HG03095 (cell line): Measurements from ENCODE around the gene ITPKB.
"Not testable (repeated sequence)": the region's sequence is repeated elsewhere in the genome, so short reads cannot be mapped to it uniquely, and the experiment has no call there.

Source experiments
- ATAC-seq: cut with Tn5 transposase; IDR thresholded peaks from one replicate; pipeline ENCODE4 v1.9.1; 2021; ENCODE audit warnings: moderate library complexity; ENCODE audit not compliant: unreplicated experiment

ITPKB gene

DNA sequence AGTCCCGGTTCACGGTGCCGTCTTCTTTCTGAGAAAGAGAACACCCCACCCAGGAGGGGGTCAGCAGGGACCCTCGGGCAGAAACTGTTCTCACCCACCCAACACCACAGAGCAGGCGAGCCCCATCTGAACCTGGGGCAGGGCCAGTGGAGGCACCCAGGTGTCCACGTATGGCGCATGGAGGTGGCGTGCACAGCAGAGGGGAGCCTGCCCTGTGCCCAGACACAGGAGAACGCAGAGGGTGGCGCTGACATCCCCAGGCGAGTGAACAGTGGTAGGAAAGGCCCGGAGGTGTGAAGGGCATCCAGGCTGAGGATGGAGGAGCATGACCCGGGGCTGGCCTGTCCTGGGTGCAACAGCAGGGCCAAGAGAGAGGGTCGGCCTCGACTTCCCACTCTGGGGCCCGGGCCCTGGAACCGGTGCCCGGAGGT is 99.4 kb downstream of the ITPKB start:
- no peak for ATAC-seq

DNA sequence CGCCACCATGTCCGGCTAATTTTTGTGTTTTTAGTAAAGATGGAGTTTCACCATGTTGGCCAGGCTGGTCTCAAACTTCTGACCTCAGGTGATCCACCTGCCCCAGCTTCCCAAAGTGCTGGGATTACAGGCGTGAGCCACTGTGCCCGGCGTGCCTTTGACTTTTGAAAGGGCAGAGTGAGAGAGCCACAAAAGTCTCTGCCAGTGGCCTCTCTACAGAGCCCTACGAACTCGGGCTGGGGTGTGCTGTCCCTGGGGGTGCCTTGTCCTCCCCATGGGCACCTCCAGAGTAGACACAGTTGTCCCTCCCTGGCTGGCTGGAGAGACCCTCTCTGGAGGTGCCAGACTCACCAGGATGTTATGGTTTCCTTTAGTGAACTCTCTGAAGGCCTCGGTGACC is 99.9 kb downstream of the ITPKB start:
- ATAC-seq, result not testable (repeated sequence)

DNA sequence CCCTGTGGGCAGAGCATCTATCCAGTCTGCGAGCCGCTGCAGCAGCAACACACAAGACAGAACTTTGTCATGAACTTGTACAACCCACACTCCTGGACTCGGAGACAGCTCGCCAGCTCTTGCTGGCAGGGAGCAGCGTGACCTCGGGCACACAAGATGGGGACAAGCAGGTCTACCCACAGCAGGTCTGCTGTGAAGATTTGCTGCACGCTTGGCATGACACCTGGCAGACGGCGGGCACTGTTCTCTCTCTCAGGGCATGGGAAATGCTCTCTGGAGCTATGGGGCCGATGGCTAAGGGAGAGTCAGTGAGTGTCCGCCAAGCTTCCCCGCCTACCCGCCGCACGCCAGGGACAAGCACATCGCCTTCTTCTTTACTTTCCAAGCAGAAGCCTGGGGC is 100.5 kb downstream of the ITPKB start:
- ATAC-seq, result no peak

DNA sequence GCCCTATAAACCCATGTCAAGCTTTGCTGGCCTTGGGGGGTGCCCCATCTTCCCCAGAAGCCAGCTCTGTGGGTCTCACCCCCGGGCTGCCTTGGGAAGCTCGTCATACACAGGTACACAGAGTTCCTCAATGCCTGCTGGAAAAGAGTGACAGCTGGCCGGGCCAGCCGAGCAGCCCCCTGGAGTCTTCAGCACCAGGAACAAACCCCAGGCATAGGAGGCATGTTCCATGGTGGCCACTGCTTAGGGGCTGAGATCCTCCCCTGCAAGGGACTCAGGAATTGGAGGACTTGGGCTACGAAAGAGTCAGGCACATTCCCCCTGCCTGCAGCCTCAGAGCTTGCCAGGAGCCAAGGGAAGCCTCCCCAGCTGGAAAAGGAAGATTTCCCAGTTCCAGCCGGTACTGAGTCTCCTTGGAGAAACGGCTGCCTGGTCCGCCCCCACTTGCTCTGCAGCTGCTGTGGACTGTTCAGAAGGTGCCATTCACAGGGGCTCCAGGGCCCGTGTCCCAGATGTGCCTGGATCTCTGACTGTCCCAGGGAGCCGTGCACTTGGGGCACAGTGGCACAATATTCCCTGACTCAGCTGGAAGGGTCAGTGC is 101.0 kb downstream of the ITPKB start:
- no peak for ATAC-seq

DNA sequence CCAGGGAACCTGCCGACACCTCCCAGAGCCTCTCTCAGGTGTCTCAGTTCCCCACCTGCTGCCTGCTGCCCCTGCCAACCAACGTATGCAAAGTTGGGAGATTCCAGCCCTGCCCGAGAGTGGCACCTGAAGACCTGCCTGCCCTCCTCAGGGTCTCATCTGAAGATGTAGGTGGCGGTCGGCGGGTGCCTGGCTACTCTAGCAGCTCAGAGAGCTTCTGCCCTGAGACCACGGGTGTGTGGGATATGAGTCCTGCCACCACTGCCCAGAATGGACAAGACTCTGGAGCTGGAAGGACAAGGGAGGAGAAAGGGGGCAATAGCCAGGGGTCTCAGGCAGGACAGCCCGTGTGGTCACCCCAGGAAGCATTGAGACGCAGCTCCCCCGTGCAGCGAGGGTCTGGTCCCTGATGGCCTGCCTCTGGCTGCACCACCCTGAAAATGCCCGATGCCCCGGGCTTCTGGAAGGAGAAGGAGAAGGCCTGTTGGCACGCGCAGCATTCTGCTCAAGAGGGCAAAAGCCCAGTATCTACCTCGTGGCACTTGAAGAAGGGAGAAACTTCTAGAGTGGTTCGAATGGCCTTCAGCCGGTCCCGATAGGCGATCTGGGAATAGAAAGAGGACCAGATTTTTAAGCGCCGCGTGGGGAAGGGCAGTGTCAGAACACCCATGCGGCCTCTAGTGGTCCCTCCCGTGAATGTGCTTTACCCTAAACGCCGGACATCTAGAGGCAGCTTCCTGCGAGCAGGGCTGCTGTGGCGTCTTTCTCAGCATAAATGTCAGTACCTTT is 101.7 kb downstream of the ITPKB start:
- ATAC-seq, result no peak

DNA sequence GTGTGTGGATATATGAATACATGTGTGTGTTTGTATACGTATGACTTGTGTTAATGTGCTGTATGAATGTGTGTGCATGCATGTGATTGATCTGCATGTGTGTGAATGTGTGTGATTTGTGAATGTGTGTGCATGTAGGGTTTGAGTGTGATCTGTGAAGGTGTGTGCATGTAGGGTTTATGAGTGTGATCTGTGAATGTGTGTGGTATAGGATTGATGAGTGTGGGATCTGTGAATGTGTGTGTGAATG is 102.3 kb downstream of the ITPKB start:
- ATAC-seq, result no peak

DNA sequence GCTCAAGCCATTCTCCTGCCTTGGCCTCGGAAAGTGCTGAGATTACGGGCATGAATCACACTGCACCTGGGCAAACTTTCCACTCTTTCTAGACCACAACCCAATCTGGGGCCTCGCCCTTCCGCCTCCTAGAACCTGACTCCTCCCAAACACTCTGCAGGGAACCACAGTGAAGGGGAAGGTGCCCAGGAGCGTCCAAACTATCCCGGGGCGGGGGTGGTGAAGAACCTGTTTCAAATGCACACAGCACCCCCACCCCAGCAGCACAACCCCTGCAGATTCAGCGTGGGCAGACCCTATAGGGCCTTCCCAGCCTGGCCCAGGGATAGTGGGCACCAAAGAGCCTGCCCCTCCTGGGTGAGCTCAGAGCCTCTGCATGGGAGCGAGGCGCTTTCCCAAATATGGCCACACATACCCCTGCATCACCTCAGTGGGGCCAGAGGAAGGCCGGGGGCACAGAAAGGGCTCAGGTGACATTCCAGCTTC is 103.6 kb downstream of the ITPKB start:
- no peak for ATAC-seq

DNA sequence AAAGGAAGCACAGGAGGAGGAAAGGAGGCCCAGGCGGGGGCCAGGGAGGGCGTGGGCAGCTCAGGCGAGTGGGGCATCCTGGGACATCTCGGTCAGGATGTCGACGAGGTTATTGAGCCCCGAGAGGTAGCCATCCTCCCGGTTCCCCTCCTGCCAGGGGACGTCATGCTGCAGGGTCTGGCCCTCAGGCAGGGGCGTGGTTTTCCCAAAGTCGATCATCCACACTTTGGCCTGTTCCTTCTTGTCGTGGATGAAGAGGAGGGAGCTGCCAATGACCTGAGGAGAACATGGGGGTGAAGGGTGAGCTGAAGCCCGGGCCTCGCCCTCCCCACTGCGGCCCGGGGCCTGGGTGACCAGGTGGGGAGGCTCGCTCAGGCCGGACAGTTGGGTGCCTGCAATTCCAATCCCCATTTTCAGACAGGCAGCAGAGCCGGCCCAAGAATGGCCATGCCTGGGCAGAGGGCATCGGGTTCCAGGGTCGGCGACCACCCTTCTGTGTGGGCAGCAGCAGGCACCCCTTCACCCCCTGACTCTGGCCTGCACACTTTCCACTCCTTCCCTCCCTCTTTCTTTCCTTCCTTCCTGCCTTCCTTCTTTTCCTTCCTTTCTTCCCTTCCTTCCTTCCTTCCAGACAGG is 104.4 kb downstream of the ITPKB start:
- ATAC-seq, result no peak

DNA sequence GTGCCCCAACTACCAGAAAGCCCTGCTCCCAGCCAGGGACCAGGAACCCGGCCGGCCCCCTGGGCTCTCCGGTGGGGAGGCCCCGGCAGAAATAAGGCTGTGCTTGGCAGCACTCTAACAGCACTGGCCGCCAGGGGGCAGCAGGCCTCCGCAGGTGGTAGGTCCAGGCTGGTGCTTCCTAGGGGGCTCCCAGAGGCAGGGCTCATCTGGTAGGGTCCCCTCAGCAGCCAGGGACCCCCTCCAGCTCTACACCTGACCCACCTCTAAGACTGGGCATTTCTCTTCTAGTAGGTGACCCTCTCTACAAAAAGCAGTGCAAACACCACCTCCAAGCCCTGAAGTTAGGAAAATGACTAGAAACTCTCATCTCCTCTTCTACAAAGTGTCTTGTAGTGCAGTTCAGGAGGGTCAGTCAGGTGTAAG is 104.9 kb downstream of the ITPKB start:
- peak; percentile 75 for ATAC-seq

DNA sequence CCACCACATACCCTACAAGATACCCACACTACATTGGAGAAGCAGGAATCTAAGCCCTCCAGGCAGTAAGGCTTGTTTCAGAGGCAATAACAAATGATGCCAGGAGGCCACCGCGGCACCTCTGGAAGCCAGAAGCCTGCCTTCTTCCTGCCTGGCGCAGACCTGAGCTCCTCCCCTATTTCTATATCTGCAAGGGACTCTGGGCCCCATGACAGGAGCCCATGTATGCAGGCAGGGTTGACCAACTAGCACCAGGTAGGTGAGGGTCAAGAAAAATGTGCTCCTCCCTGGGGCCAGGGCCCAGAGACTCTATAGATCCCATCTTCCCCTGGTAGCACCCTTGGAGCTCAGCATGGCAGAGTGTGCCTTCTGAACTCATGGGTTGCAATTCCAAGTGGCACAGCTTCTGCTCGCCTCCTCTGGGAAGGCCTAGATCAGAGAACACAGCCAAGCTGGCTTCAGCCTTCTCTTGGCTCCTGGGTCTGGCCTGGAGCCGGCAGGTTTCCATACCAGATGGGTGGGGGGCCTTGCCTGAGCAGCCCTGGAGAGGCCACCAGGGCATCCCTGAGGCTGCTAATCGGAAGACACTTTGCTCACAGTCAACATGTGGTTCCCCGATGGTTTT is 105.4 kb downstream of the ITPKB start:
- ATAC-seq, result peak; percentile 16

DNA sequence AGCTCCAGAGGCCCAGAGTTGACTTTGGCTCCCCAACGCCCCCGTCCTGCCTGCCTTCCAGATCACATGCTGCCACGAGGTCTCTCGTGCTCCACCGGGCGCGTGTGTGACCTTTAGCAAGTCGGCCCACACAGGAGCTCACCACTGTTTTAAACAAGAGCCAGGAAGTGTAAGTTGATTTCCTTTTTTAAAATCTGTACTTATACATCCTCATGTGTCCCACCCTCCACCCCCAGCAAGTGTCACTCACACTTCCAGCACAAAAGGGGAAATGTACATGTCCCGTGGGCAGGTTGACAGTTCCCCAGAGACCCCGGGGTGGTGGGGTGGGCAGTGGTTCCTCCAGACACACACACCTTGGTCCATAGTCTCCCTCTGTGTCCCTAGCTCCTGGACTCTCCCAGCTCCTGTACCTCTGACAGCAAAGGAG is 106.1 kb downstream of the ITPKB start:
- no peak for ATAC-seq

DNA sequence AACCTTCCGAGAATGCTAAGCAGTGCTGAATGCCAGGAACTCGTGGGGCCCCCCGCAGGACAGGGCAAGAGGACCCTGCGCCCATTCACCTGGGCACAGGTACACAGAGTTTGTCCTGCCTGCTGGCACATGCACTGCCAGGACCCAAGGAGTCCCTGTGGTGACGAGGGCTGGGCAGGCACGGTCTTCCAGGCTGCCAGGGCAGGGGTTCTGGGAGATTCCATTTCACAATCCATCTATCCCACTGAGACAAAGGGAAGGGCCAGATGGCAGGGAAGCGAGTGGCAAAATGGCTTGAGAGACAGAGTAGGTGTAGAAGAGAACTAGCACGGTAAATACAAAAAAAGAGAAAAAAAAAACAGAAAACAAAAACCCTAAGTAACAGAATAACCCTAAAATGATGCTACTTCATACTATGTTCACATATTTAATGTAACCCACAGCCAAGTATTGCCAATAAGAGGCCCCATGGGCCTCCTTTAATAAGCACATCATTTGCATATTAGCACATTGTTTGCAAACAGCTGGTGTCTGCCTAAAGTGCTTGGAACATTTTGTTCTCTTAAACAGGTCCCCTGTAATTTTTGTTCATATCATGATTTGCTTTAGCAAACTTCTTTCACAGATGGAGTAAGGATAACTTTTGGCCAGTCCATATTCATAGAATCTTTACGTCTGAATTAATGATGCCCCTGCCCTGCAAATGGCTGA is 106.8 kb downstream of the ITPKB start:
- no peak for ATAC-seq

DNA sequence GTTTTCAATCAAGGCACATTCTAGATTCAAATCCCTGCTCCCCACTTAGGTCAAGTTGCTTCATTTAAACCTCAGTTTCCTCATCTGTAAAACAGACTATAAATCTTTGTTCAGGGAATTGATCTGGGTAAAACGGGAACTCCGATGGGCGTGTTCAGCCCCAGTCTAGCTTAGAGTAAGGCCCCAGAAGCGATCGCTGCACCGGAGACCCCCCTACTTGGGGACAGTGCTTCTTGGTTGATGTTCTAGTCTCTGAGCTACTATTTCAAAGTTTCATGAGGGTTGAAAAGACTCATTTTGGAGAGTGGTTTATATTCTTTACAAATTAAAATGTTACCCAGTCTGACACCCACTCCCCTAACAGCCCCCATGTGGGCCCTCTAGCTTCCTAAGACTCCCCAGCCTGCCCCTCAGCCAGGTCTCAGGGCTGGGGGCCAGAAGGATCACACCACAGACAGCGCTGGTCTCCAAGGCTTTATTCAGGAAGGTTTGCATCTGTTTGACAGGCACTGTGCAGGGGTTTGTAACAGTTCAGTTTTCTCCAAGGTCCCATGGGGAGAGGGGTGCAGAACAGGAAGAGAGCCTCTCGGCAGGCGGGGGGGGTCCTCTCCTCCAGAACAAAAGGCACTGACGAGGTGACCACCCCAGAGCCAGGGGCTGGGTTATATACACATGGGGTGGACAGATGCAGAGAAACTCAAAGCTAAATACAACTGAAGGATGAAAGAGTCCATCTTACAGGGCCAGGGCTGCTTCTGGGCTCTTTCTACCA is 107.7 kb downstream of the ITPKB start:
- no peak for ATAC-seq

DNA sequence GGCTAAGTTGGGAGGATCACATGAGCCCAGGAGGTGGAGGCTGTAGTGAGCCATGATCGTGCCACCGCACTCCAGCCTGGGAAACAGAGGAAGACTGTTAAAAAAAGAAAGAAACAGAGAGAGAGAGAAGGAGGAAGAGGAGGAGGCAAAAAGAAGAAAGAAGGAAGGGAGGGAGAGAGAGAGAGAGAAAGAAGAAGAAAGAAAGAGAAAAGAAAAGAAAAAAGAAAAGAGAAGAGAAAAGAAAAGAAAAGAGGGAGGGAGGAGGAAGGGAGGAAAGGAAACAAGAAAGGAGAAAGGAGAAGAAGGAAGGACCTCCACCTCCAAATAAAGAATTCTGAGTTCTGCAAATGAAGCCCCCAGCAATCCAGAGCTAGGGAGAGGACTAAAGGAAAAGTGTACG is 108.5 kb downstream of the ITPKB start:
- ATAC-seq, result no peak

DNA sequence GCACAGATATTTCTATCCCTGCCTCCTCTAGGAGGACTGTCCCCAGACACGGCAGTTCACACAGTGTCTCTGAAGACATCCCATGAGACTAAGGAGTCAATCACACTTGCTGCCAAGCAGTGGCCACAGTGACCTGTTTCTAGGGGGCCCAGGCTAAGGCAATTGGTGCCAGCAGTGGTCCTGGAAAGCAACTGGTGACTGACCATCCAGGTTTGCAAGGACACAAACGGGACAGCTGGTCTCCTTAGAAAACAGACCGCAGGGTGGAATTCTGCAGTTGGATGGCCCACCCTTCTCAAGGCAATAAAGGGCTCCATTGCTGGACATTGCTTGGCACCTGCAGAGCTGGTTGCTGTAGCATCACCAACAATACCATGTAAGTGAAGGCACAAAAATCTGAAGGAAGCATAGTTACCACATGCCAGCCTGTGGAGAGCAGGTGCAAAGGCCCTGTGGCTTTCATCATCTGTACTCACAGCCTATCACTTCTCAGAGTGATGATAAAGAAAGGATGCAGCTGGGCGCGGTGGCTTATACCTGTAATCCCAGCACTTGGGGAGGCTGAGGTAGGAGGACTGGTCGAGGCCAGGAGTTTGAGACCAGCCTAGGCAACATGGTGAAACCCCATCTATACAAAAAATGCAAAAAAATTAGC is 109.1 kb downstream of the ITPKB start:
- ATAC-seq, result no peak

DNA sequence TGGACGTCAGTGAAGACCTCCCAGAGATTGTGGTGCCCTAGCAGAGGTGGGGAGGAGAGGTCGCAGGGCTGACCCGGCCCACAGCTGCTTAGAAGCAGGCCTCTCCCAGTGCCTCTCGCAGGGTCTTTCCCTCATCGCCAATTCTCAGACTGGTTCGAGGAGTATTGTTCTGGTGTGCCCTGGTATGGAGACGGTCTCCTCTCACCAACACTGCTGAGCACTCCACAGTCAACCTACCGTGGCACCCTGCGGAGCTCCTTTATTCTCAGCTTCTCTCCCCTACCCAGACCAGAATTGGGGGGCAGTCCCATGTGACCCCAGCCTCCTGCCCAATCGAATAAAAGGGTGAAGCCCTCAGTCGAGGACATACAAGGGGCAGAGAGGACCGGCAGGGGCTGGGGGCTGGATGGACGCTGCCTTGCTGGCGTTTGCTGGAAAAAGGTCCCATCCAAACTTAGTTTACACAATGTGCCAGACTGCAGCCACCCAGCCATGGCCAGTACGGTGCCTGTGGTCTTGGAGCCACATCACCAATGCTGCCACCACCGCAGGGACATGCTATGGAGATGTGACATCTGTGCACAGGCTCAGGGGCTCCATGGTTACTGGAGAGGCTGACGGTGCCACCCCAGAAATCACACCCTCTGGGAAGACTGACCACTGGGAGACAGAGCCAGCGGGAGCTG is 109.7 kb downstream of the ITPKB start:
- ATAC-seq, result no peak

DNA sequence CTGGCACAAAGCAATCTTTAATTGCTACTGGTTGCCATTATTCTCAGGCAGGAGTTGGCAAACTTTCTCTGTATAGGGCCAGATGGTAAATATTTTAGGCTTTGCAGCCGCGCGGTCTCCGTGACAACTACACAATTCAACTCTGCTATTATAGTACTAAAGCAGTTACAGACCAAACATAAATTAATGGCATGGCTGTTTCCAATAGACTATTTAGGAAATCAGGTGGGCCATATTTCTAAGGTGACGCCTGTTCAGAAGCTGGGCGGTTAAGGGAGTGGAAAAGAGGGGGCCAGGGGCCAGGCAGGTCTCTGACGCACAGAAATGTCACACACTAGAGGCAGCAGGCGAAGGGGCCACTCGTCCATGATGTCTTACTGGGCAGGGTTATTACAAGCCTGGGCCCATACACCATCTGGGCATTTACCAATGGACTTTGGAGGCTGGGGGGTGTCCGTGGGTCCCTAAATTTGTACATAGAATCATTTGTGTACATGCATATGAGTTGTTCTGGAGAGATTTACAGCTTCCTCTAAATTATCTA is 110.4 kb downstream of the ITPKB start:
- ATAC-seq, result no peak

DNA sequence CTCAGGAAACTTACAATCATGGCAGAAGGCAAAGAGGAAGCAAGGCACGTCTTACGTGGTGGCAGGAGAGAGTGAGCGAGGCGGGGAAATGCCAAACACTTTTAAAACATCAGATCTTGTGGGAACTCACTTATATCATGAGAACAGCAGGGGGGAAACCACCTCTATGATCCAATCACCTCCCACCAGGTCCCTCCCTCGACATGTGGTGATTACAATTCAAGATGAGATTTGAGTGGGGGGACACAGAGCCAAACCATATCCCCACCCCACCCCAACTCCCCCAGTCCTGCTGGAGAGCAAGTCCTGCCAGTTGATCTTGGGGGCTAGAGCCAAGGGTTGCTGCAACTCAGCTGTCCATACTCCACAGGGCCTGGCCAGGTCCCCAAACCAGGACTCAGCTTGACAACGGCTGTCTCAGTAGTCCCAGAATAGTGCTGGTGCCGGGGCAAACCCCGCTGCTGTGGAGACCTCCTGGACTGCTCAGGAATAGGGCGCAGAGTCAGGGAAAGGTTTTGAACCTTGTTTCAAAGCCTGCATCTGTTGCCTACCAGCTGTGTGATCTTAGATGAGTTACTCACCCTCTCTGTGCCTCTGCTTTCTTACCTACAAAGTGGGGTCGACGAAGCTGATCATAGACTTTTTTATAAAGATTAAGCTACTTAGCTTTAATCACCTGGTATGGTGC is 111.0 kb downstream of the ITPKB start:
- no peak for ATAC-seq
